CD4-positive, alpha-beta T cell treated with Interleukin-6 for 4 hours (primary cell): Measurements from ENCODE around the gene LRRFIP2.
"Not testable (repeated sequence)": the region's sequence is repeated elsewhere in the genome, so short reads cannot be mapped to it uniquely, and the experiment has no call there.

Source experiments
- DNase-seq: peaks from one replicate; pipeline ENCODE4 v3.0.0-alpha.2; 2020; ENCODE audit warnings: mixed read lengths

LRRFIP2 gene

DNA sequence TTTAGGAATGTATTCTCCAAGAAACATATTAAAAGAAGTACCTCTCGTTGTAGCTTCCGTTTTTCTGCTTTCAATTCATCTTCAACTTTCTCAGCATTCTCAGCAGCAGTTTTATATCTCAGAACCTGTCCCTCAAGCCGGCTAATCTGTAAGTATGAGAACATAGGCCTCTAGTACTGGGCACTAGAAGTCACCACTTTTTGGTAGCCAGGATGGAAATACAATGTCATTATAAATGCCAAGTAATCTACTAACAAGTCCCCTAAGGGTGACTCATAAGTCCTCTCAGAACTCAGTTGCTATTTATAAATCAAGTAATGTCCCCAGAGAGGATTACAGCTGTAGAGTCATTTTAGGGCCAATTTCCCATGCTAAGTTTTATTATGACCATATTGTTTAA lies 120.0 kb downstream of the LRRFIP2 start:
- DNase-seq, result no peak

DNA sequence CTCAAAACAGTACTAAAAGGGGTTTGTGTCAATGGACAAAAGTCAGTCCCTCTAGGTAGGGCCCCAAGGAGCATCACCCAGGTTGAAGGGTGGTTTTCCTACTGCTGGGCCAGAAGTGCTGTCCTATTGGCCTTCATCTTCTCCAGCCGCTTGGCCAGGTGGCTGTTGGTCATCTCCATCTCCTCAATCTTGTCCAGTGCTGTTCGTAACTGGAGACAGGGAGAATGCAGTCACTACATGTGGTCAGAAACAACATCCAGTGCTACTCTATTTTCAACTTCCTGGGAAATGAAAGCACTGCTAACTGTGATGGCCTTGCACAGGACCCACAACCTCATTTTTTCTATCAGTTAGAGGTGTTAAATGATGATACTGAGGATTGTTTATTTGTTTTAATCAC lies 120.6 kb downstream of the LRRFIP2 start:
- no peak for DNase-seq

- DNase-seq, result no peak
These were observed 121.0 kb downstream of the LRRFIP2 start for GRCh38 chr3:37053337-37053736.

DNA sequence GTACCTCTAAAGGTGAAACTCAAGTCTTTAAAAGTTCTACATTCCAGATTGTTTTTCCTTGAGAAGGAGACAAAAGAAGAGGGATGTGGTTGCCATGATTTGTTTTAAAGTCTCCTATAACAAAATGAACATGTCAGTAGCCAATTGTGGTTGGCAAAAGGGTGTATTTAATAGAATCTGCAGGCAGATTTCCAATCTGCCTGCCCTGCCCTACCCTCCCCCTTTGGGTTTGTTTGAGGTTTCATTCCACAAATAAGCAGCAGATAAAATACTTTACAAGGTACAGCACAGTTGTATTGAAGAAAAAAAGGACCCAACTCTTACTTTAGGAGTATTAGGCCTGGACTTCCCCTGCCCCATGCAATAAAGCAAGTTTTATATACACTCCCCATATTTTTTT lies 121.5 kb downstream of the LRRFIP2 start:
- DNase-seq, result no peak

- no peak for DNase-seq
These were observed 124.1 kb downstream of the LRRFIP2 start for GRCh38 chr3:37050282-37050681.

DNA sequence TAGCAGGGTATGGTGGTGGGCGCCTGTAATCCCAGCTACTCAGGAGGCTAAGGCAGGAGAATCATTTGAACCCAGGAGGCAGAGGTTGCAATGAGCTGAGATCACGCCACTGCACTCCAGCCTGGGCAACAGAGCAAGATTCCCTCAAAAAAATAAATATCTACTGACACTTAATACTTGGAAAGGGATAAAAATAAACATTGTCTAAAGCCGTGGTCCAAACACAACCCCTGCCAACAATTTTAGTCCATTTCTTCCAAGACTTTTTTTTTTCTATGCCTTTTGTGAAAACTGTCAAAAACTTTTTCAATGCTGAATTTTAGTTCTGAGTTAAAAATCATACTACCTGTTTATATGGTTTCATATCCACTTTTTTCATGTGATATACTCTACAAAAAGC lies 131.7 kb downstream of the LRRFIP2 start:
- not testable (repeated sequence) for DNase-seq

DNA sequence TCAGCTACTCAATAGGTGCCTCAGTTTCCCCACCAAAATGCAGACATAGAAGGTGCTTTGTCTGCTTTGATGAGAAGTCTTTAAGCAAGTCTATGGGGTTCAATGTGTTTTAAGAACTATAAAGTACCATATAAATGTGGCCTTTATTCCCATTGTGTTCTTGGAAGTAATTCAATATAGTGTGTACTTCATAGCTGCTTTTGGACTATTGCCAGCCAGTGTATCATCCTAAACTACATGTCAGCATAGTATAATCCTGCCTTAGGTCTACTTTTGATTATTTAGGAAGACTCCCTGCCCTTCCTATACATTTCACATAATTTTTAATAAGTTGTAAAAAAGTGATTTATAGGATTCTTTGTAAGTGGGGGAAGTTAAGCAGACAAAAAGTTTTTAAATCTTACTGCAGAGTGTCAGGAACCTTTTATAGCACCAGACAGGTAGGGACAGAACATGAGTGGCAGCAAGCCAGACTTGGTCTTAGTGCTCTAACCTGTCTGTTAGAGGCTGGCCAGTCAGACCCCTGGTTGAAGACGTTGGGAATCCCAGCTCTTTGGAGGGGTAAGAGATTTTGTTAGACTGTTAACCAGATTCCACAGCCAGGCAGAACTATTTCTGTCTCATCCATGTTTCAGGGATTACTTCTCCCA lies 132.7 kb downstream of the LRRFIP2 start:
- no peak for DNase-seq

DNA sequence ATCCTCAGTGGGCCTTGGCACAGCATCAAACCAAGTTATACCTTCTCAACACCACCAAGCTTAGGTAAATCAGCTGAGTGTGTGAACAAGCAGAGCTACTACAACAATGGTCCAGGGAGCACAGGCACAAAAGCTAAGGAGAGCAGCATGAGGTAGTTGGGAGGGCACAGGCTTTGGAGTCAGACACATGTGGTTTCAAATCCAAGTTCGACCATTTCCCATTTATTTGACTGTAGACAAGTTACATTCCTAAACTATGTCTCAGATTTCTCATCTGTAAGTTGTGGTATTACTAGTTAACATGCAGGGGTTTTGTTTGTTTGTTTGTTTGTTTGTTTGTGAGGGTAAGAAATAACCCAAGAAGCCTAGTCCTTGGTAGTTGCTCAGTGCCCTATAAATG lies 134.2 kb downstream of the LRRFIP2 start:
- no peak for DNase-seq

- no peak for DNase-seq
These were observed 135.1 kb downstream of the LRRFIP2 start for GRCh38 chr3:37039161-37039846.

- no peak for DNase-seq
These were observed 137.0 kb downstream of the LRRFIP2 start for GRCh38 chr3:37037352-37037751.

GRCh38 chr3:37032961-37033360 lies 141.4 kb downstream of the LRRFIP2 start:
- DNase-seq, result no peak

DNA sequence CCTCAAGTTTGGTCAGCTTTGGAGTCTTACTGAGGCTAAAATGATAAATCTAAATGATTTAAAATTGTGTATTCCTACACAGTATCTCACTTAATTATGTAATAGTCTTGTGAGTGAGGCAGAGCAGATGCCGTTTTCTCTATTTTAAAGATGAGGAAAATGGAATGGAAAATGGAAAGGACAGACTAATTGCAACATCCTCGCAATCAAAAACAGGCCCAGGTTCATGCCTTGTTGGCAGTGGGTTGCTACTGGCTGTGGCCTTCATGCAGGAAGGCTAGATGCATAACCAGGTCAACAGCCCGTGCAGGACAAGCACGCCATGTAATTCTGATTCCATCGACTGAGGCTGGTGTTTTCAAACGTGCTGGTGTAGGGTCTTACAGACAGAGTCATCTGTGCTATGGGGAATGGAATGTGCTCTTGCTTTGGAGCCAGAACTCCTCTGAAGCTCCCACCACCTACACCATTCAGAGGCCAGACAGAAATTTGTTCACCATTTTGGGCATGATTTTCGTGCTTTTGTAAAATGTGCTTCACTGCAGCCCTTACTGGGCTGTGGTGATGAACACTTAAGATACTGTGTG lies 143.2 kb downstream of the LRRFIP2 start:
- no peak for DNase-seq

GRCh38 chr3:37030588-37030987 lies 143.8 kb downstream of the LRRFIP2 start:
- DNase-seq, result no peak

GRCh38 chr3:37029516-37030163 lies 144.7 kb downstream of the LRRFIP2 start:
- DNase-seq, result no peak

DNA sequence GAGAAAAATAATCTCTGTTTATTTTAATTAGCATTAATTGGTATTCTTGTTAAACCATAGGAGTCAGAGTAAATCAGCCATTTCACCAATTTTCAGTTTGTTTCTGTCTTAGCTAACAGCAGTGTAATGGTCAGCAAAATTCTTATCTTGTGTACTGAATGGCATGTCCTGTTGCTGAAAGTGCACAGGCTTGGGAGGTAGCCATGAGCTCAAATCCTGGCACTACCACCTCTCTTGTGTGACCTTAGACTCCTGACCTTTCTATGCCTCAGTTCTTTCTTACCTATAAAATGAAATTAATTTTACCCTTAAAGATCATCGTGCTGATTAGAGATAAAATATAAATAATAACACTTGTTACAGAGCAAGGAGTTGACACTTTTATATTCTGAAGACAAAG lies 145.3 kb downstream of the LRRFIP2 start:
- DNase-seq, result no peak

GRCh38 chr3:37028329-37028728 lies 146.1 kb downstream of the LRRFIP2 start:
- DNase-seq, result no peak

- DNase-seq, result no peak
These were observed 147.5 kb downstream of the LRRFIP2 start for GRCh38 chr3:37026851-37027250.

DNA sequence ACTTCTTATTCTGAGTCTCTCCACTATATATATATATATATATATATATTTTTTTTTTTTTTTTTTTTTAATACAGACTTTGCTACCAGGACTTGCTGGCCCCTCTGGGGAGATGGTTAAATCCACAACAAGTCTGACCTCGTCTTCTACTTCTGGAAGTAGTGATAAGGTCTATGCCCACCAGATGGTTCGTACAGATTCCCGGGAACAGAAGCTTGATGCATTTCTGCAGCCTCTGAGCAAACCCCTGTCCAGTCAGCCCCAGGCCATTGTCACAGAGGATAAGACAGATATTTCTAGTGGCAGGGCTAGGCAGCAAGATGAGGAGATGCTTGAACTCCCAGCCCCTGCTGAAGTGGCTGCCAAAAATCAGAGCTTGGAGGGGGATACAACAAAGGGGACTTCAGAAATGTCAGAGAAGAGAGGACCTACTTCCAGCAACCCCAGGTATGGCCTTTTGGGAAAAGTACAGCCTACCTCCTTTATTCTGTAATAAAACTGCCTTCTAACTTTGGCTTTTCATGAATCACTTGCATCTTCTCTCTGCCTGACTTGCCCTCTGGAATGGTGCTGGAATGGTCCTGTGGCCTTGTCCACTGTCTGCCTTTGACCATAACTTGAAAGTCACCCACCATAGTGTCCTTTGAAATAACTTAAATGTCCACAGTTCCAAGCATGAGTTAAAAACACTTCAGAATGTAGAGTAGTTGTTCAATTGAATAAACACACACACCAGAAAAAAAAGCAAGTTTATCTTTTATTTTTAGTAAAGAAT lies 148.6 kb downstream of the LRRFIP2 start:
- no peak for DNase-seq

DNA sequence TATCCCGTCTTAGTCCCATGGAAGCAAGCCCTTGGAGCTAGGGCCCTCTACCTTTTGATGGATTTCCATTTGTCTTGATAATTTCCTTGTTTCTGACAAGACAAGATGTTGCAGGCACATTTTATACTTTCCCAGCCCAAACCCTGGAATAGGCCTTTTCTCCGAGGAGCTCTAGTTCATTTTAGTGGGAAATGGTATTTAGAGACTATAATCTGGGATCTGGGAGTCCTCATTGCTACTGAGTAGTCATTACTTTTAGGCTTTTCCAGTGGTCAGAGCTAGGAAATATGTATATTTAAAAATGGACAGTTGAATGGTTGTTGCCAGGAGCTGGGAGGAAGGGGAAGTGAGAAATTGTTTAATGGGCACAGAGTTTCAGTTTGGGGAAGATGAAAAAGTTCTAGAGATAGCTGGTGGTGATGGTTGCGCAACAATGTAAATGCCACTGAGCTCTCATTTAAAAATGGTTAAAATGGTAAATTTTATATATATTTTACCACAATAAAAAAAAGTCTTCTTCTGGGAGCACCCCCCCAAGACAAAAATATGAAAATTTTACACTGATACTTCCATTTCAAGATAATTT lies 149.5 kb downstream of the LRRFIP2 start:
- no peak for DNase-seq

DNA sequence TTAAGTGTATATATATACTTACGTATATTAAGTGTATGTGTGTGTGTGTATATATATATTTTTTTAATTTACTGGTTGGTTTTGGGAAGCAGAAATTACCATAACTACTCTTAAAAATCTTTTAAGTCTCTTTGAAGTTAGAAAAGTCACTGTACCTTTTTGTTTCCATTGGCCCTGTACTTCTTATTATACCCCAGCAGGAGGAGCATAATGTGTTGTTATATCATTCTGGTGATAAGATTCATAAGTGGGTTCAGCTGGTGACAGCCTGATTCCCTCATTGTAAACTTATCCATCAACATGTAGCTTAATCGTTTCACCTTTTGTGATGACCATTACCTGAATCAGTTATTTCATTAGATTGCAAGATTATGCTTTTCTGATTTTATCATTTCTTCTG lies 150.3 kb downstream of the LRRFIP2 start:
- no peak for DNase-seq

GRCh38 chr3:37017683-37018082 lies 156.7 kb downstream of the LRRFIP2 start:
- DNase-seq, result no peak

DNA sequence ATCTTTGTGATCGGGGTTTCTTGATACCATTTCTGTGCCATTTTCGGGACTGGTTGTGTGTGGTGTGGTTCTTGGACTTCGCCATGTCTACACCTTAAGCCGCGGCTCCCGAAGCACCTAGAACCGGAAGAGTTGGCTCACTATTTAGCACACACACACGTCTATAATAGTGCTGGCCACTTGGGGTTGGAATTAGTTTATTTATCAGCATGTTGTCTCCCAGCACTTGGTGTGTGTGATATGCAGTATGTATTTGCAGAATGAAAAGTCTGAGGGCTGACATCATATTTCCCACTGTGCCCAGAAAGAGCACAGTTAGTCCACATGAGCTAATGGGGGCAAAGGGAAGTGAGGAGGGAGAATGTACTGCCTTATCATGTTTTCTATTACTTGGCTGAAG lies 157.5 kb downstream of the LRRFIP2 start:
- DNase-seq, result no peak

- DNase-seq, result no peak
These were observed 158.7 kb downstream of the LRRFIP2 start for GRCh38 chr3:37015642-37016041.
